GM21723 (cell line): Measurements from ENCODE around the gene NTM.
"Not testable (repeated sequence)": the region's sequence is repeated elsewhere in the genome, so short reads cannot be mapped to it uniquely, and the experiment has no call there.

Source experiments
- ATAC-seq: cut with Tn5 transposase; IDR thresholded peaks from one replicate; pipeline ENCODE4 v1.9.1; 2021; ENCODE audit warnings: mild to moderate bottlenecking, moderate library complexity; ENCODE audit not compliant: unreplicated experiment

The NTM gene

GRCh38 chr11:132349811-132350733 lies 979.7 kb downstream of the NTM start:
- ATAC-seq, result no peak

DNA sequence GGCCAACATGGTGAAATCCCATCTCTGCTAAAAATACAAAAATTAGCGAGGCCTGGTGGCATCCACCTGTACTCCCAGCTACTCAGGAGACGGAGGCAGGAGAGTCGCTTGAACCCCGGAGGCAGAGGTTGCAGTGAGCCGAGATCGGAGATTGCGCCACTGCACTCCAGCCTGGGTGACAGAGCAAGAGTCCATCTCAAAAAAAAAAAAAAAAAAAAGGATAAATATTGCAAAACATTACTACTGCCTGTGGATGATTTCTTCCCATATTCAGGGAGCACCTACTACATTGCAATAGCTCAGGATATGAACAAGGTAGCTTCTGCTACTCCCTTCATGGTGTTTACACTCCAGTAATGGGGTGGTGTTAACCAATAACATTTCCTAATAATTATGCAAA lies 980.6 kb downstream of the NTM start:
- no peak for ATAC-seq

DNA sequence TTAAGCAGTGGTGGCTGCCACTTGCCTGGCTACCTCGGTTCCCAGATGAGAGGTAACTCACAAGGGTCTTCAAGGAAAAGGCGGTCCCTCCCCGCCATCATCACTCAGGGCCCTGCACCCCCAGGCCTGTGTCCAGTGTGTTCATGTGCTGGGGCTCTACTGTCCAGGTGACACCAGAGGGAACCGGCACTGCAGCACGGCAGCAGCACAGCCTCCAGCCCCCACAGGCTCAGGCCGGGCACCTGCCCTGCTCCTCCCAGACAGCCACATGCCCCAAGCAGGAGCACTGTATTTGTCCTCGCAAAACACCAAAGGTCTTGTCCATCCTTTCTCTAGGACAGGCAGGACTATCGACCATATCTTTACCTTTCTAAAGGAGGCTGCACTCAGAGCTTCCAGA lies 982.1 kb downstream of the NTM start:
- ATAC-seq, result no peak

DNA sequence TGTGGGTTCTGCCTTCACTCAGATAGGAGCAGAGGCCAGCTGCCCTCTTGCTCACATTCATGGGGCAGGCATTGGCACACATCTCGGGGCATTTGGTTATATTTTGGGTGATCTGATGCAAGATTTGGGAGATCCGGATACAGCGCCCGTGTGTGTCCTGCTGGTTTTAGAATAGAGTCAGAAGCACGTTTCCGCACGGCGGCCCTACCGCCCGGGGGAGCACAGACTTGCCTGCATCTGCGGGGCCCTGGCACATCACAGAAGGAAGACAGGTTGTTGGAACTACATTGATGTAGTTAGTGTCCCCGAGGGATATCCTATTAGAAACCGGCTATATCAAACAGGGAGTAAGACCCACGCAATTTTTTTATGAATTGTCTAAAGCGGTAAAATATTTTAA lies 982.8 kb downstream of the NTM start:
- ATAC-seq, result no peak

GRCh38 chr11:132357811-132358572 lies 987.6 kb downstream of the NTM start:
- peak; percentile 86 for ATAC-seq

DNA sequence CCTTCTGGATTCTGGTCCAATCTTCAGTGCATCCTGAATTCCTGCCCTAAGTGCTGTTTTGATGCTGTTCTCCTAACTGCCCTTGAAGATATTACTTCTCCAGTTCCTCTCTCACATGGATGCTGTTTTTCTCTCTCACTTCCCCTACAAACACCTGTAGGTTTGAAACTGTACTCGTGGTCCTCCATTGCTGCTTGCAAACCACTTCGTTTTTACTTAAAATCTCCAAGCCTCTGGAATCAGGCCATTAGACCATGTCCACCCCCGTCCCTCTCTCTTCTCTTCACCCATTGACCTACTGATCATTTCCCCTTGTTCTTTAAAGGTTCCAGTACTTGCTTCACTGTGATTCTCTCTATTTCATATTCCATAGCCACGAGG lies 988.1 kb downstream of the NTM start:
- ATAC-seq, result peak; percentile 53

DNA sequence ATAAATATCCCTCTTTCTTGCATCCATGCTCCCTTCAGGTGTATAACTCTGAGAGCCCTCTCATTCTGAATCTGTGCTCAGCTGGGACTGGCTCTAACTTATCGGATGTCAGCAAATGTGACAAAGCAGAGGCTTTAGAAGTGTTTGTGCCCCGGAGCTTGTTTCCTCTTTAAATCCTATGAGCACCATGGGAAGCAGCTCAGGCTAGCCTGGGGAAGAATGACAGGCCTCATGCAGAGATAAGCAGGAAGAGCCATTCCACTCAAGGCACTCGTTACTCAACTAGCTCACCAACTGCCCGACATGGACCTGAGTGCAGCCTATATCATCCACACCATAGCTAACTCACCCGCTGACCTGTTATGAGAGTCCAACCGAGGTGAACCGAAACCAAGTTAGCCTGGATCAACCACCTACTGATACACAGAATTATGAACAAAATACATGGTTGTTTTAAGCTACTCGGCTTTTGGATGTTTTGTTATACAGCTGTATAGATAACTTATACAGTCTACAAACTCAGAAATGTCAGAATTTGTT lies 990.7 kb downstream of the NTM start:
- no peak for ATAC-seq

DNA sequence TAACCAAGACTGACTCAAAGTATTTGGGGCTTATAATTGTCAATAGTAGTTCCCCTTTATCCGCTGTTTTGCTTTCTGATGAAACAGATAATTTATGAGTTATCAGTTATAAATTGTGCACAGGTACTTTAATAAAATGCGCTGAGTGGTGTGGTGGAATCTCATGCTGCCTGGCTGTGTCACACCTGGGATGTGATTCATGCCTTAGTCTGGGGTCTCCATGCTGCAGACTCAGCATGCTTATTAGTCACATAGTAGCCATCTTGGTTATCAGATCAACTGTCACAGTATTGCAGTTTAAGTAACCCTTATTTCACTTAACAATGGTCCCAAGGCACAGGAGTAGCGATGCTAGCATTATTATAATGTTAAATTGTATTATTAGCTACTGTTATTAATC lies 995.2 kb downstream of the NTM start:
- ATAC-seq, result no peak

DNA sequence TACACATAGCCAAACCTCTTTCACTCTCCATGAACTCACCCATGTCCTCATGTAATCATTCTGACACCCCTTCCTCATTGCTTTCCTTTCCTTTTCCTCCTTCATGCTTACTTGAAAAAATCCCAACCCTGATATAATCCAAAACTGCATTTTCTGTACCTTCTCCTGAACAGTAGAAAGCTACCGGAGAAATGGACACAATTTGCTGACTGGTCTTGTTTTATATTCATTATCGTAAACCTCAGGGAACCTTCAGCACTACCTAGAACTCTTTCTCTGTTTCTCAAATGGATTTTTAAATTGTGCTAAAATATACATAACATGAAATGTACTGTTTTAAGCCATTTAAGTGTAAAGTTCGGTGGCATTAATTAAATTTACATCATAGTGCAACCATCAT lies 996.9 kb downstream of the NTM start:
- ATAC-seq, result no peak

GRCh38 chr11:132370114-132370513 lies 999.7 kb downstream of the NTM start:
- not testable (repeated sequence) for ATAC-seq

DNA sequence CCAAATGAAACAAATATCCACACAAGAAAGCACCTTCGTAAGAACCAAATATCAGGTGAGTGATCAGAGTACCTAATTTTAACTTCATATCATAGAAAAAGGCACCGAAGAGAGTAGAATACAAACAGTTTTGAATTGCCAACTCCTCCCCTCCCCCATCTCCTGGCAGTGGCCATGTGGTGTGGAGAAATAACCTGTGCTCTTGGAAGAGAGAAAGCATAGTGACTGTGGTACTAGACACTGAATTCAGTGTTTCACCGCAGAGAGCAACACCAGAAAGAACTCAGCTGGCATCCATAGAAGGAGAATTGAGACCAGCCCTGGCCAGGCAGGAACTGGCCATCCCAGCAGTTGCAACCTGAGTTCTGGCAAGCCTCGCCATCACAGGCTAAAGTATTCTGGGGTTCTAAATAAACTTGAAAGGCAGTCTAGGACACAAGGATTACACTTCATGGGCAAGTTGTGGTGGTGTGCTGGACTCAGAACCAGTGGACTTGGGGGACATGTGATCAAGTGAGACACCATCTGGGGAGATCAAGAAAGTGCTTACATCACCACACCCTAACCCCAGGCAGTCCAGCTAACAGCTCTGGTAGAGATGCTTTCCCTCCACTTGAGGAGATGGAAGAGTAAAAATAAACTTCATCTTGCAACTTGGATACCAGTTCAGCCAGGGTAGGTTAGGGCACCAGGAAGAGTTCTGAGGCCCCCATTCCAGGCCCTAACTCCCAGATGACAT lies 1003.2 kb downstream of the NTM start:
- no peak for ATAC-seq

DNA sequence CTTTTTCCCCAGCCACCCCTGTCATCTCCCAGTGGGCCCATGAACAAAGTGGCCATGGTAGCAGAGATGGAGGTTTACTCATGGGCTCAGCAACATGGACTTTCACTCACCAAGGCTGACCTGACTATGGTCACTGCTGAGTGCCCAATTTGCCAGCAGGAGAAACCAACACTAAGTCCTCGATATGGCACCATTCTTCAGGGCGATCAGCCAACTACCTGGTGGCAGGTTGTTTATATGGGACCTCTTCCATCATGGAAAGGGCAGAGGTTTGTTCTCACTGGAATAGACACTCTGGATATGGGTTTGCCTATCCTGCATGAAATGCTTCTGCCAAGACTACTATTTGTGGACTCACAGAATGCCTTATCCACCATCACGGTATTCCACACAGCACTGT lies 1009.1 kb downstream of the NTM start:
- no peak for ATAC-seq
